ENCODE measurements around the gene SLC35D3.

DNA sequence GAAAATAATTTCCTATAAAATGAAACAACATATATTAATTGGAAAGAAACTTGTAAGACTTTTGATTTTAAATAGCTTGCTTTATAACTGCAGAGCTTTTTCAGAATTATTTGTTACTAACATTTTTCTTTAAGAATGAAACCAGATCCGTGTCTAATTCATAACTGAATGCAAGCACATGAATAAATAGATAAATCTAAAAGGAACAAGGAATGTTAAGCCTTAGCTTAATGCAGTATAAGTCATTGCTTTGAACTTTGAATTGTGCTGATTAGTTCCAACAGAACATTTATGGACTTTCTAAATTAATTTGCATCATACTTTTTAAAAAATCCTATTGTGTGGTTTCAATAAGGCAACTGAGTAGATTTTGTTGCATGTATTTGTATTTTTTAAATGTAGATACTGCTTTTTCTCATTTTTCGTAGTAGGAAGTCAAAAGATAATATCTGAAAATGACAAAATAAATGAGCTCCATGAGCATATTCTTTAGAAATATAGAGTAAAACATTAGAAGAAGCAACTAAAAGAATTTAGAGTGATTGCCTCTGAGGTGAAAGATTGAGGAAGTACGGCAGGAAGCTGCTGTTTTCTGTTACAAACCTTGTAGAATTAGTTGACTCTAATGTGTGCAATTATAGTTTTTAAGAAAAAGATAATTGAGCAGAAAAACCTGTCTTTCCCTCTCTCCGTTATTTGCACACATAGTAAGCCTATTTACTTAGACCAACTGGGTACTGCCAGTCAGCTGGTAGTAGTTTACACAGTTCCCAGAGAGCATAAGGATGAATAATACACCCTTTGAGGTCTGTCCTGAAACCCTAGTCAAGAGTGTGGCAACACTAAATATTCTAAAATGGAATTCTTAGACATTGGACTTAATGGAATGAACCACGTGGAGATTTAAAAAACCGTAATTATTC lies 32.6 kb upstream of the SLC35D3 start:
- TF ChIP-seq POLR2A (IDR thresholded peaks at IDR 0.05) = no peak
- TF ChIP-seq, protein P1, sequence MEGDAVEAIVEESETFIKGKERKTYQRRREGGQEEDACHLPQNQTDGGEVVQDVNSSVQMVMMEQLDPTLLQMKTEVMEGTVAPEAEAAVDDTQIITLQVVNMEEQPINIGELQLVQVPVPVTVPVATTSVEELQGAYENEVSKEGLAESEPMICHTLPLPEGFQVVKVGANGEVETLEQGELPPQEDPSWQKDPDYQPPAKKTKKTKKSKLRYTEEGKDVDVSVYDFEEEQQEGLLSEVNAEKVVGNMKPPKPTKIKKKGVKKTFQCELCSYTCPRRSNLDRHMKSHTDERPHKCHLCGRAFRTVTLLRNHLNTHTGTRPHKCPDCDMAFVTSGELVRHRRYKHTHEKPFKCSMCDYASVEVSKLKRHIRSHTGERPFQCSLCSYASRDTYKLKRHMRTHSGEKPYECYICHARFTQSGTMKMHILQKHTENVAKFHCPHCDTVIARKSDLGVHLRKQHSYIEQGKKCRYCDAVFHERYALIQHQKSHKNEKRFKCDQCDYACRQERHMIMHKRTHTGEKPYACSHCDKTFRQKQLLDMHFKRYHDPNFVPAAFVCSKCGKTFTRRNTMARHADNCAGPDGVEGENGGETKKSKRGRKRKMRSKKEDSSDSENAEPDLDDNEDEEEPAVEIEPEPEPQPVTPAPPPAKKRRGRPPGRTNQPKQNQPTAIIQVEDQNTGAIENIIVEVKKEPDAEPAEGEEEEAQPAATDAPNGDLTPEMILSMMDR (IDR thresholded peaks at IDR 0.05) = no peak

All from stomach (tissue), 4 donors.